RWPE2 (cell line): ENCODE measurements around the gene ATP12A.
"Not testable (repeated sequence)": the region's sequence is repeated elsewhere in the genome, so short reads cannot be mapped to it uniquely, and the experiment has no call there.

Experiments used
- ATAC-seq: fragments of 200-7000 bp; cut with Tn5 transposase; 3 replicates; pipeline ENCODE4 v1.9.1; 2021; ENCODE audit warnings: low read depth
- DNase-seq: peaks from one replicate; pipeline ENCODE4 v3.0.0-alpha.2; 2020; ENCODE audit warnings: low spot score
- H3K27ac ChIP-seq: fragments of 450-650 bp; 2 replicates; pipeline ENCODE4 v1.5.1; 2017; ENCODE audit warnings: mild to moderate bottlenecking; ENCODE audit not compliant: poor library complexity, severe bottlenecking
- H3K27me3 ChIP-seq: fragments of 250-450 bp; sonication (Bioruptor Pico); 2 replicates; pipeline ENCODE4 v1.5.1; 2021; ENCODE audit warnings: mild to moderate bottlenecking, moderate library complexity; ENCODE audit not compliant: insufficient read depth, poor library complexity, severe bottlenecking
- H3K36me3 ChIP-seq: fragments of 250-450 bp; sonication (Bioruptor Pico); 2 replicates; pipeline ENCODE4 v1.5.1; 2020; ENCODE audit warnings: low read depth, mild to moderate bottlenecking, moderate library complexity
- H3K4me1 ChIP-seq: fragments of 250-450 bp; sonication (Bioruptor Pico); 2 replicates; pipeline ENCODE4 v1.5.1; 2021; ENCODE audit warnings: mild to moderate bottlenecking, moderate library complexity; ENCODE audit not compliant: insufficient read depth, poor library complexity, severe bottlenecking
- H3K4me3 ChIP-seq: fragments of 250-450 bp; sonication (Bioruptor Pico); 2 replicates; pipeline ENCODE4 v1.5.1; 2021; ENCODE audit warnings: mild to moderate bottlenecking, moderate library complexity; ENCODE audit not compliant: severe bottlenecking
- H3K9me3 ChIP-seq: fragments of 250-450 bp; sonication (Bioruptor Pico); 2 replicates; pipeline ENCODE4 v1.5.1; 2021; ENCODE audit warnings: mild to moderate bottlenecking, moderate library complexity; ENCODE audit not compliant: severe bottlenecking
- TF ChIP-seq, protein P1 (sequence below): fragments of 450-650 bp; IDR thresholded peaks from one replicate; pipeline ENCODE4 v1.5.1; 2017; ENCODE audit warnings: mild to moderate bottlenecking, moderate library complexity; ENCODE audit not compliant: poor library complexity, severe bottlenecking

ATP12A gene

DNA sequence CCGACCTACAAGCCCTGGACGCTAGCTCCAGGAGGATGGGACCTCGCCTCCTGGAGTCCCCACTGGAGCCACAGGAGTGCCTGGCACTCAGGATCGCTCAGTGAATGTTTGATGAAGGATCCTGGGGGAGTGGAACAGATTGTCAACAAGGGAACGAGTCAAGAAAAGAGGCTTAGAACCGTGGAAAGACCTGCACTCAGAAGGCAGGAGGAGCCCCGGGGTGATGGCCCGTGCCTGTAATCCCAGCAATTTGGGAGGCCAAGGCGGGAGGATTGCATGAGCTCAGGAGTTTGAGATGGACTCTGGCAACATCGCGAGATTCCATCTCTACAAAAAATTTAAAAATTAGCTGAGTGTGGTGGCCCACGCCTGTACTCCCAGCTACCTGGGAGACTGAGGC is 38.9 kb downstream of the ATP12A start:
- Histone ChIP-seq H3K27me3 (no peaks in the 10 kb centered on the region), H3K4me3 (no peak overlapping the region), H3K36me3 (no peaks in the 10 kb centered on the region), H3K27ac (no peak overlapping the region), H3K9me3 (no peaks in the 10 kb centered on the region), H3K4me1 (no peaks in the 10 kb centered on the region)
- no peak for ATAC-seq
- TF ChIP-seq, protein P1, sequence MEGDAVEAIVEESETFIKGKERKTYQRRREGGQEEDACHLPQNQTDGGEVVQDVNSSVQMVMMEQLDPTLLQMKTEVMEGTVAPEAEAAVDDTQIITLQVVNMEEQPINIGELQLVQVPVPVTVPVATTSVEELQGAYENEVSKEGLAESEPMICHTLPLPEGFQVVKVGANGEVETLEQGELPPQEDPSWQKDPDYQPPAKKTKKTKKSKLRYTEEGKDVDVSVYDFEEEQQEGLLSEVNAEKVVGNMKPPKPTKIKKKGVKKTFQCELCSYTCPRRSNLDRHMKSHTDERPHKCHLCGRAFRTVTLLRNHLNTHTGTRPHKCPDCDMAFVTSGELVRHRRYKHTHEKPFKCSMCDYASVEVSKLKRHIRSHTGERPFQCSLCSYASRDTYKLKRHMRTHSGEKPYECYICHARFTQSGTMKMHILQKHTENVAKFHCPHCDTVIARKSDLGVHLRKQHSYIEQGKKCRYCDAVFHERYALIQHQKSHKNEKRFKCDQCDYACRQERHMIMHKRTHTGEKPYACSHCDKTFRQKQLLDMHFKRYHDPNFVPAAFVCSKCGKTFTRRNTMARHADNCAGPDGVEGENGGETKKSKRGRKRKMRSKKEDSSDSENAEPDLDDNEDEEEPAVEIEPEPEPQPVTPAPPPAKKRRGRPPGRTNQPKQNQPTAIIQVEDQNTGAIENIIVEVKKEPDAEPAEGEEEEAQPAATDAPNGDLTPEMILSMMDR: no peak
- DNase-seq: no peak

DNA sequence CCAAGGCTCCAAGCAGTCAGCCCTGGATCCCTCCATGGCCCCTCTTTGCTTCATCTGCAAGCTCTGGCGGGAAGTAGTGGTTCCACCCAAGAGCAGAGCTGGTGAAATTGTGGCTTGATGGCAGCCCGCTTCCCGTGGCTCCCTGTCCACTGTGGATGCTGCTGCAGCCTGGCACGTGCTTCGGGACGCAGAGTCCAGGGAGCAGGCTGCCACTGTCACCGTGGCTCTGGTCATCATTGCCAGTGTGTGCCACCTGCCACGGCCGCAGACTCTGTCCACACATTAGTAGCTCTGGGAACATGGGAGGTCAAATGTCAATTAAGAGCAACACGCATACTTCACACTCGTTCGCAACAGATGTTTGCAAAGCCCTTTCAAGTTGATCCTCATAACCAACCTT is 43.0 kb downstream of the ATP12A start:
- TF ChIP-seq, protein P1: no peak

DNA sequence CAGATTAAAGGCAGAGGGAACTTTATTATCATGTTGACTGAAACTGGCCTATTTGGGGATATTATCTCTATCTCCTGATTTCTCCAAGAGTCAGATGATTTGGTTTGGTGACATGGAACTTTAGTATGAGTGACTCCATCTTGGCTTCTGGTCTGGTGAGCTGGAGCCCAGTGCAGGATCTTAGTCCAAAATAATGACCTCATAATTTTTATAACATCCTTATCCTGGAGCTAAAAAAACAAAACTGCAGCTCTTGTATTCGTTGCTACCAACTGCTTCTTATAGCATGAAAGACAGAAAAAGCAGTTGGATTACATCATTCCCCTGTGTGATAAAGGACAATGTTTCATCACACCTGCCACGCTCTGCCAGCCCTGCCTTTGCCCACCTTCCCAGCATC is 44.5 kb downstream of the ATP12A start:
- Histone ChIP-seq H3K4me1 (no peaks in the 10 kb centered on the region), H3K36me3 (no peaks in the 10 kb centered on the region), H3K4me3 (no peak overlapping the region), H3K27me3 (no peaks in the 10 kb centered on the region), H3K27ac (no peak overlapping the region), H3K9me3 (no peaks in the 10 kb centered on the region)
- TF ChIP-seq, protein P1: no peak
- DNase-seq (no peak), ATAC-seq (no peak)

More for the DNA sequence above, 43.0 kb downstream of the ATP12A start:
- DNase-seq: no peak
- ATAC-seq: no peak
- no peaks in the 10 kb centered on the region for H3K27me3 ChIP-seq
- no peaks in the 10 kb centered on the region for H3K9me3 ChIP-seq
- no peak overlapping the region for H3K27ac ChIP-seq
- H3K36me3 ChIP-seq: no peaks in the 10 kb centered on the region
- H3K4me3 ChIP-seq: no peak overlapping the region
- no peaks in the 10 kb centered on the region for H3K4me1 ChIP-seq

DNA sequence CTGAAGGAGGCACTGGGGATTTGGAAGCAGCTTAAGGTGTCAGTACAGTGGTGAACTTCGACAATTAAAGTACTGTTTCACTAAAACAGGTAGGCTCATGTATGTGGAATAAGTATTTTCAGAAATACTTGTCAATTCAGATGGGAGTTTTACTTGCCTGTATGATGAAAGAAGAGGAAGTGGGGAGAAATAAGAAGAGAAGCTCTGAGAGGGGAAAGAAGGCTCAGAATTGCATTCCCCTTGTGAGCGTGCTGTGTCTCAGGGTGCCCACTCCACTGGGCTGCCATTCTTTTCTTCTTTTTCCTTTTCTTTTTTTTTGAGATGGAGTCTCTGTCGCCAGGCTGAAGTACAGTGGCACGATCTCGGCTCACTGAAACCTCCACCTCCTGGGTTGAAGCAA is 45.2 kb downstream of the ATP12A start:
- TF ChIP-seq, protein P1: no peak
- Histone ChIP-seq H3K27me3 (no peaks in the 10 kb centered on the region), H3K27ac (no peak overlapping the region), H3K4me3 (no peak overlapping the region), H3K9me3 (no peaks in the 10 kb centered on the region), H3K36me3 (no peaks in the 10 kb centered on the region), H3K4me1 (no peaks in the 10 kb centered on the region)
- DNase-seq: no peak
- ATAC-seq: no peak

DNA sequence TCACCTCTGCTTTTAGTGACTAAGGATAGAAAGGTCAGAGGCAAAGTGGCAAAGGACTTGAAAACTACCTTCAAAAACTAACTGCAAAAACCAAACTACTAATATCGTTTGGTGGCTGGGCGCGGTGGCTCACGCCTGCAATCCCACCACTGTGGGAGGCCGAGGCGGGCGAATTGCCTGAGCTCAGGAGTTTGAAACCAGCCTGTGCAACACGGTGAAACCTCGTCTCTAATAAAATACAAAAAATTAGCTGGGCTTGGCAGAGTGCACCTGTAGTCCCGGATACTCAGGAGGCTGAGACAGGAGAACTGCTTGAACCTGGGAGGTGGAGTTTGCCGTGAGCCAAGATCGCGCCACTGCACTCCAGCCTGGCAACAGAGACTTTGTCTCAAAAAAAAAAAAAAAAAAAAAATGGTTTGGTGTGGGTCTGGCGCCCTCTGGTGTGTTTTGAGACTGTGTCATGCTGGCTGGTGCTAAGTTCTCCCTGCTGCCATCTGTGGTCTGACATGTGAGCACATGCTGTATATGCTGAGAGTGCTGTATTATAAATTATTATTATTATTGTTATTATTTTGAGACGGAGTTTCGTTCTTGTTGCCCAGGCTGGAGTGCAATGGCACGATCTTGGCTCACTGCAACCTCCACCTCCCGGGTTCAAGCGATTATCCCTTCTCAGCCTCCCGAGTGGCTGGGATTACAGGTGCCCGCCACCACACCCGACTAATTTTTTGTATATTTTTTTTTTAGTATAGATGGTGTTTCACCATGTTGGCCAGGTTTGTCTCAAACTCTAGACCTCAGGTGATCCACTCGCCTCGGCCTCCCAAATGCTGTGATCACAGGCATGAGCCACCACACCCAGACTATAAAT is 47.8 kb downstream of the ATP12A start:
- no peaks in the 10 kb centered on the region for H3K4me1 ChIP-seq
- no peaks in the 10 kb centered on the region for H3K36me3 ChIP-seq
- H3K9me3 ChIP-seq: no peaks in the 10 kb centered on the region
- no peak overlapping the region for H3K4me3 ChIP-seq
- DNase-seq: no peak
- no peaks in the 10 kb centered on the region for H3K27me3 ChIP-seq
- TF ChIP-seq, protein P1: peak; percentile 81
- no peak overlapping the region for H3K27ac ChIP-seq
- peak; percentile 94 for ATAC-seq

DNA sequence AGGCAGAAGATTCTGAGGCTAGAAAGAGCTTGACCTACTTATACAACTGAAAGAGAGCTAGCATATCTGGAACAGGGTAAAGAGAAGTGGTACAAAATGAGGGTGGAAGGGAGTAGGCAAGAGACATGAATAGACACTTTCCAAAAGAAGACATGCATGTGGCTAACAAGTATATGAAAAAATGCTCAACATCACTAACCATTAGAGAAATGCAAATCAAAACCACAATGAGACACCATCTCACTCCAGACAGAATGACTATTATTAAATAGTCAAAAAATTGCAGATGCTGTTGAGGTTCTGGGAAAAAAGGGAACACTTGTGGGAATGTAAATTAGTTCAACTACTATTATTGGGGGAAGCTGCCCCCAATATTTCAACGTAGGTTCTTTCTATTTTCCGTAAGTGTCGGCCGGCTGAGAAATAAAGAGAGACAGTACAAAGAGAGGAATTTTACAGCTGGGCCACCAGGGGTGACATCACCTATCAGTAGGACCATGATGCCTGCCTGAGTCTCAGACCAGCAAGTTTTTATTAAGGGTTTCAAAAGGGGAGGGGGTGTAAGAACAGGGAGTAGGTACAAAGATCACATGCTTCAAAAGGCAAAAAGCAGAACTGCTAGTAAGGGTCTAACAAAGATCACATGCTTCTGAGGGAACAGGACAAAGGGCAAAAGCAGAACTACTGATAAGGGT is 50.8 kb downstream of the ATP12A start:
- not testable (repeated sequence) for H3K27ac ChIP-seq, H3K27me3 ChIP-seq, H3K36me3 ChIP-seq, H3K4me3 ChIP-seq, ATAC-seq, H3K9me3 ChIP-seq, H3K4me1 ChIP-seq, DNase-seq
